HAP-1 (cell line): ENCODE data around the gene TTLL11.
"Not testable (repeated sequence)": the region's sequence is repeated elsewhere in the genome, so short reads cannot be mapped to it uniquely, and the experiment has no call there.

Experiments used
- DNase-seq, 2 experiments: peaks; one replicate each; pipeline ENCODE4 v3.0.0-alpha.2; 2016 to 2020; ENCODE audit warnings: low spot score in 2 of 2
- H3K27me3 ChIP-seq: fragments of 250-450 bp; sonication (Bioruptor Pico); 2 replicates; pipeline ENCODE4 v1.5.1; 2020; ENCODE audit warnings: low read depth, mild to moderate bottlenecking, moderate library complexity
- H3K36me3 ChIP-seq: fragments of 250-450 bp; sonication (Bioruptor Pico); replicated peaks from 2 replicates; pipeline ENCODE4 v1.5.1; 2020; ENCODE audit warnings: mild to moderate bottlenecking
- H3K4me1 ChIP-seq: fragments of 250-450 bp; sonication (Bioruptor Pico); 2 replicates; pipeline ENCODE4 v1.5.1; 2020; ENCODE audit warnings: mild to moderate bottlenecking
- H3K4me3 ChIP-seq: fragments of 250-450 bp; sonication (Bioruptor Pico); 2 replicates; pipeline ENCODE4 v1.5.1; 2020; ENCODE audit warnings: mild to moderate bottlenecking, moderate library complexity
- H3K9me3 ChIP-seq: fragments of 250-450 bp; sonication (Bioruptor Pico); 2 replicates; pipeline ENCODE4 v1.5.1; 2020; ENCODE audit warnings: mild to moderate bottlenecking, moderate library complexity
- in situ Hi-C: fragments of 300-500 bp; cut with MboI; formaldehyde crosslinking; loops from 3 replicates; pipeline ENCODE4 v1.14.3; 2020; ENCODE audit warnings: low sequenced_read_pairs, inconsistent platforms, mixed read lengths

The TTLL11 gene

GRCh38 chr9:121981118-121981883, 111.8 kb downstream of the TTLL11 start:
- Histone ChIP-seq H3K4me1 (no peaks in the 10 kb centered on the region), H3K9me3 (no peaks in the 10 kb centered on the region), H3K27me3 (no peaks in the 10 kb centered on the region), H3K36me3 (no peaks in the 10 kb centered on the region), H3K4me3 (no peak overlapping the region)
- in situ Hi-C loops: no loop called here
- no peak for DNase-seq

- H3K4me1 ChIP-seq, in situ Hi-C loops, H3K36me3 ChIP-seq, H3K9me3 ChIP-seq, DNase-seq, H3K4me3 ChIP-seq, H3K27me3 ChIP-seq: not testable (repeated sequence)
Observed at GRCh38 chr9:121980665-121981064, 112.4 kb downstream of the TTLL11 start.

GRCh38 chr9:121979736-121980135, 113.4 kb downstream of the TTLL11 start:
- in situ Hi-C loops: no loop called here
- no peak overlapping the region for H3K4me3 ChIP-seq
- no peaks in the 10 kb centered on the region for H3K27me3 ChIP-seq
- H3K4me1 ChIP-seq: no peaks in the 10 kb centered on the region
- DNase-seq: no peak
- H3K9me3 ChIP-seq: no peaks in the 10 kb centered on the region
- H3K36me3 ChIP-seq: no peaks in the 10 kb centered on the region

GRCh38 chr9:121976751-121977150, 116.4 kb downstream of the TTLL11 start:
- no peaks in the 10 kb centered on the region for H3K27me3 ChIP-seq
- H3K9me3 ChIP-seq: no peaks in the 10 kb centered on the region
- in situ Hi-C loops: no loop called here
- no peak for DNase-seq
- no peak overlapping the region for H3K4me3 ChIP-seq
- H3K4me1 ChIP-seq: no peaks in the 10 kb centered on the region
- no peaks in the 10 kb centered on the region for H3K36me3 ChIP-seq

GRCh38 chr9:121975801-121976277, 117.3 kb downstream of the TTLL11 start:
- in situ Hi-C loops: no loop called here
- Histone ChIP-seq H3K4me1 (no peaks in the 10 kb centered on the region), H3K4me3 (no peak overlapping the region), H3K36me3 (no peaks in the 10 kb centered on the region), H3K9me3 (no peaks in the 10 kb centered on the region), H3K27me3 (no peaks in the 10 kb centered on the region)
- DNase-seq: no peak

GRCh38 chr9:121974421-121974820, 118.7 kb downstream of the TTLL11 start:
- Histone ChIP-seq H3K9me3 (no peaks in the 10 kb centered on the region), H3K4me1 (no peaks in the 10 kb centered on the region), H3K27me3 (no peaks in the 10 kb centered on the region), H3K36me3 (no peaks in the 10 kb centered on the region), H3K4me3 (no peak overlapping the region)
- in situ Hi-C loops: no loop called here
- DNase-seq: no peak

GRCh38 chr9:121972501-121972981, 120.6 kb downstream of the TTLL11 start:
- Histone ChIP-seq H3K27me3 (no peaks in the 10 kb centered on the region), H3K4me3 (no peak overlapping the region), H3K4me1 (no peaks in the 10 kb centered on the region), H3K9me3 (no peaks in the 10 kb centered on the region), H3K36me3 (no peaks in the 10 kb centered on the region)
- DNase-seq: no peak
- in situ Hi-C loops: no loop called here

GRCh38 chr9:121968056-121968455, 125.1 kb downstream of the TTLL11 start:
- no peaks in the 10 kb centered on the region for H3K36me3 ChIP-seq
- no peaks in the 10 kb centered on the region for H3K9me3 ChIP-seq
- in situ Hi-C loops: no loop called here
- no peak overlapping the region for H3K4me3 ChIP-seq
- no peaks in the 10 kb centered on the region; the same call in 1 of the 2 replicates for H3K27me3 ChIP-seq
- H3K4me1 ChIP-seq: no peaks in the 10 kb centered on the region
- DNase-seq: no peak

- H3K4me3 ChIP-seq: no peak overlapping the region
- no peaks in the 10 kb centered on the region for H3K4me1 ChIP-seq
- H3K36me3 ChIP-seq: no peaks in the 10 kb centered on the region
- H3K9me3 ChIP-seq: no peaks in the 10 kb centered on the region
- in situ Hi-C loops: no loop called here
- no peaks in the 10 kb centered on the region; the same call in 1 of the 2 replicates for H3K27me3 ChIP-seq
- no peak for DNase-seq
Observed at GRCh38 chr9:121966706-121967105, 126.4 kb downstream of the TTLL11 start.

- in situ Hi-C loops: no loop called here
- H3K9me3 ChIP-seq: no peaks in the 10 kb centered on the region
- no peaks in the 10 kb centered on the region; the same call in 1 of the 2 replicates for H3K27me3 ChIP-seq
- no peaks in the 10 kb centered on the region for H3K4me1 ChIP-seq
- DNase-seq: no peak
- no peak overlapping the region for H3K4me3 ChIP-seq
- no peaks in the 10 kb centered on the region for H3K36me3 ChIP-seq
Observed at GRCh38 chr9:121963528-121963995, 129.5 kb downstream of the TTLL11 start.

GRCh38 chr9:121962421-121962820, 130.7 kb downstream of the TTLL11 start:
- no peak for DNase-seq
- in situ Hi-C loops: no loop called here
- no peak overlapping the region for H3K4me3 ChIP-seq

GRCh38 chr9:121960665-121961064, 132.4 kb downstream of the TTLL11 start:
- H3K27me3 ChIP-seq: no peaks in the 10 kb centered on the region; the same call in 1 of the 2 replicates
- no peak for DNase-seq
- no peak overlapping the region for H3K4me3 ChIP-seq
- no peaks in the 10 kb centered on the region for H3K4me1 ChIP-seq
- no peaks in the 10 kb centered on the region for H3K36me3 ChIP-seq
- in situ Hi-C loops: no loop called here
- H3K9me3 ChIP-seq: no peaks in the 10 kb centered on the region

More at GRCh38 chr9:121962421-121962820, 130.7 kb downstream of the TTLL11 start:
- H3K4me1 ChIP-seq: no peaks in the 10 kb centered on the region
- H3K9me3 ChIP-seq: no peaks in the 10 kb centered on the region
- H3K36me3 ChIP-seq: no peaks in the 10 kb centered on the region
- H3K27me3 ChIP-seq: no peaks in the 10 kb centered on the region; the same call in 1 of the 2 replicates

- no peaks in the 10 kb centered on the region for H3K4me1 ChIP-seq
- H3K9me3 ChIP-seq: no peaks in the 10 kb centered on the region
- in situ Hi-C loops: no loop called here
- H3K36me3 ChIP-seq: no peaks in the 10 kb centered on the region
- no peaks in the 10 kb centered on the region; the same call in 1 of the 2 replicates for H3K27me3 ChIP-seq
- DNase-seq: no peak
- H3K4me3 ChIP-seq: no peak overlapping the region
Observed at GRCh38 chr9:121958530-121958929, 134.6 kb downstream of the TTLL11 start.

GRCh38 chr9:121956808-121957207, 136.3 kb downstream of the TTLL11 start:
- Histone ChIP-seq H3K4me1 (peaks cover 3% of the 10 kb centered on the region), H3K9me3 (no peaks in the 10 kb centered on the region), H3K27me3 (no peaks in the 10 kb centered on the region), H3K4me3 (no peak overlapping the region), H3K36me3 (no peaks in the 10 kb centered on the region)
- DNase-seq: no peak
- in situ Hi-C loops: no loop called here
